Measurements from ENCODE around the gene MLYCD. TPM values are rescaled to one million over a fixed set of nuclear protein-coding genes. Genes with fewer than 3 reads are reported as not detected.

MLYCD gene
- total RNA-seq, 1 donor from 2014 or later: 7.4 TPM

DNA sequence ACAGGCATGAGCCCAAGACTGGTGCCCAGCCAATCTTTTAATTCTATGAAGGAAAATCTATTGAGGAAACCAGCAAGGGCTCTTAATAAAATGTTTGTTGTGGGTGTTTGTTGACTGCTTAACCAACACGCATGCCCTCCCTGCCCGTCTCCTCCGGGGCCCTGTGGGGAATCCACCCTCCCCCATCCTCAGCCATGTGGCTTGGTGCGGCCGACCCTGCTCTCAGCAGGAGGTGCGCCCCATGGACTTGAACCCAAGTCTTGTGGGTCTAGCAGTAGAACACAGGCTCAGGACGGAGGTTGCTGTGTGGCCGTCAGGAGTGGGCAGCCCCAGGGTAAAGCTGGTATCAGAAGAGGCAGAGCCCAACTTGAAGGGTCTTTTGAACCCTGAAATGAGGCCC is 45.1 kb upstream of the MLYCD start:
- no peaks in the 10 kb centered on the region for H3K36me3 Mint-ChIP-seq
- peaks cover 2% of the 10 kb centered on the region for H3K4me1 Mint-ChIP-seq
- no peaks in the 10 kb centered on the region for H3K9me3 Mint-ChIP-seq
- no peak overlapping the region for H3K27ac Mint-ChIP-seq
- DNase-seq (ENCODE audit: low spot score in 2 of 2, unreplicated experiment in 2 of 2): no peak
- peaks cover 2% of the 10 kb centered on the region for H3K27me3 Mint-ChIP-seq (ENCODE audit: low read depth)
- TF ChIP-seq, protein P1, sequence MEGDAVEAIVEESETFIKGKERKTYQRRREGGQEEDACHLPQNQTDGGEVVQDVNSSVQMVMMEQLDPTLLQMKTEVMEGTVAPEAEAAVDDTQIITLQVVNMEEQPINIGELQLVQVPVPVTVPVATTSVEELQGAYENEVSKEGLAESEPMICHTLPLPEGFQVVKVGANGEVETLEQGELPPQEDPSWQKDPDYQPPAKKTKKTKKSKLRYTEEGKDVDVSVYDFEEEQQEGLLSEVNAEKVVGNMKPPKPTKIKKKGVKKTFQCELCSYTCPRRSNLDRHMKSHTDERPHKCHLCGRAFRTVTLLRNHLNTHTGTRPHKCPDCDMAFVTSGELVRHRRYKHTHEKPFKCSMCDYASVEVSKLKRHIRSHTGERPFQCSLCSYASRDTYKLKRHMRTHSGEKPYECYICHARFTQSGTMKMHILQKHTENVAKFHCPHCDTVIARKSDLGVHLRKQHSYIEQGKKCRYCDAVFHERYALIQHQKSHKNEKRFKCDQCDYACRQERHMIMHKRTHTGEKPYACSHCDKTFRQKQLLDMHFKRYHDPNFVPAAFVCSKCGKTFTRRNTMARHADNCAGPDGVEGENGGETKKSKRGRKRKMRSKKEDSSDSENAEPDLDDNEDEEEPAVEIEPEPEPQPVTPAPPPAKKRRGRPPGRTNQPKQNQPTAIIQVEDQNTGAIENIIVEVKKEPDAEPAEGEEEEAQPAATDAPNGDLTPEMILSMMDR (IDR thresholded peaks at IDR 0.05; ENCODE audit: unreplicated experiment): no peak
- H3K4me3 Mint-ChIP-seq: no peak overlapping the region

DNA sequence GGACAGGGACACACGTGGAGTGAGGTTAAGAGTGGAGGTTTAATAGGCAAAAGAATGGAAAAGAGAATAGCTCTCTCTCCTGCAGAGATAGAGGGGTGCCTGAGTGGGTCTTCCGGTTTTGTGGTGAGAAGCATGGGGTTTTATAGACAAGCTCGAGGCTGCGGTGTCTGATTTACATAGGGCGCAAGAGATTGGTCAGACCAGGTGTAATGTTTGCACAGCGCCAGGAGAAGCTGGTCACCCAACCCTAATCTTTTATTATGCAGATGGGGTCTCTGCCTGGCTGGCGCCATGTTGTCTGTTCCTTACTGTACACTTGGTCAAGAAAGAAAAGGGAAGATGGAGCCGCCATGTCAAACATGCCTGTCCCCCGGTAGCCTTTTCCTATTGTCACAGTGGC is 44.5 kb upstream of the MLYCD start:
- Mint-ChIP-seq H3K4me1 (peaks cover 2% of the 10 kb centered on the region), H3K4me3 (no peak overlapping the region), H3K9me3 (no peaks in the 10 kb centered on the region), H3K27ac (no peak overlapping the region), H3K36me3 (no peaks in the 10 kb centered on the region), H3K27me3 (ENCODE audit: low read depth) (peaks cover 2% of the 10 kb centered on the region)
- TF ChIP-seq, protein P1 (IDR thresholded peaks at IDR 0.05; ENCODE audit: unreplicated experiment): no peak
- no peak for DNase-seq (ENCODE audit: low spot score in 2 of 2, unreplicated experiment in 2 of 2)

DNA sequence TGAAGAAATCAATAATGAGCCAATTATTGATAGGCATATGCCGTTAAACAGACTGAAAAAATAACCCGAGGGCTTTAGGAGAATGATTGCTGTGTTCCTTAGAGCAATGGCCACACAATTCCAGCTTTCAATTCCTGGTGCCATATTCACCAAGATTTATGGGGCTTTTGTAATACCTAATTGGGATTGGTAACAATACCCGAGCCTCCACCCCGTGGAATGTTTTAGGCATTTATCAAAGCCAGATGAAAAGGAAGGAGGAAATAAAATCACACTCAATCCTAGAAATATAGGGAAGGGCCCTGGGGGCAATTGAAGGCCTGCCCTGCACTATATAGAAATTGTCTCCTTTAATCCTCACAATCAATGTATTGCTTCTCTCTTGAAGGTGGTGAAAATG is 42.1 kb upstream of the MLYCD start:
- Mint-ChIP-seq H3K9me3 (no peaks in the 10 kb centered on the region), H3K4me1 (peaks cover 2% of the 10 kb centered on the region), H3K27me3 (ENCODE audit: low read depth) (peaks cover 2% of the 10 kb centered on the region), H3K4me3 (no peak overlapping the region), H3K36me3 (no peaks in the 10 kb centered on the region), H3K27ac (no peak overlapping the region)
- no peak for DNase-seq (ENCODE audit: low spot score in 2 of 2, unreplicated experiment in 2 of 2)
- TF ChIP-seq, protein P1 (IDR thresholded peaks at IDR 0.05; ENCODE audit: unreplicated experiment): no peak

DNA sequence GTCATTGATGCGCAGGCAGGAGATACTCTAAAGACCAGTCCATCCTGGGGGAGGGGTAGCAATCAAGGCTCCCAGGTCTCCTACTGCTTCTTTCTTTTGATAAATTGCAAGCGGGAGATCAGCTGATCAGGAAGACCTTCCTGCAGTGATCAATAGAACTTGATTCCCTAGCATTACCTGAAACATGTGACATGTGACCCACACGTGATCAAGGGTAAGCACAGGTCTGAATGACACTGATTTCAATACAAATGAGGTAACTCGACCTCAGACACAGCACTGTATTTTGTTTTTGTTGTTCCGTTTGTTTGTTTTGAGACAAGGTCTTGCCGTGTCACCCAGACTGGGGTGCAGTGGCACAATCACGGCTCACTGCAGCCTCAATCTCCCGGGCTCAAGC is 39.6 kb upstream of the MLYCD start:
- Mint-ChIP-seq H3K27me3 (ENCODE audit: low read depth) (peaks cover 2% of the 10 kb centered on the region), H3K9me3 (no peaks in the 10 kb centered on the region), H3K4me3 (no peak overlapping the region)

DNA sequence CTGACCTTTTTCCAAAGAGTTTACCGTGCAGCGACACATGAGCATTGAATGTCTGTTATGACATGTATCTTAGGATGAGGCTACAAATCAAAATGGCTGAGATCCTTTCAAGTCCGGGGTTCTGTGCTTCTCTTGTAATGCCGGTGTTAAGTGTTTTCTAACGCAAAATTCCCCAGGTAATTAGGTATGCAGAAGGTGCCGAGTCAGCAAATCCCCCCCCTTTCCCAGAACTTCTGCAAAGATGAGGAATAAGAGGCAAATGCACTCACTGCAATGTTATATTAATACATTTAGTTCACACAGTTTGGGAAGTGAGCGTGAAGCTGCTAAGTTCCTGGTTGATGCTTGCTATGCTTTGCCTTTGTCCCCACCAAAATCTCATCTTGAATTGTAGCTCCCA is 36.3 kb upstream of the MLYCD start:
- no peaks in the 10 kb centered on the region for H3K4me1 Mint-ChIP-seq
- H3K27ac Mint-ChIP-seq: no peak overlapping the region
- TF ChIP-seq, protein P1 (IDR thresholded peaks at IDR 0.05; ENCODE audit: unreplicated experiment): no peak
- no peaks in the 10 kb centered on the region for H3K36me3 Mint-ChIP-seq
- peaks cover 18% of the 10 kb centered on the region for H3K27me3 Mint-ChIP-seq (ENCODE audit: low read depth)
- H3K9me3 Mint-ChIP-seq: peaks cover 14% of the 10 kb centered on the region
- no peak for DNase-seq (ENCODE audit: low spot score in 2 of 2, unreplicated experiment in 2 of 2)
- no peak overlapping the region for H3K4me3 Mint-ChIP-seq

More for the DNA sequence above, 39.6 kb upstream of the MLYCD start:
- TF ChIP-seq, protein P1 (IDR thresholded peaks at IDR 0.05; ENCODE audit: unreplicated experiment): no peak
- Mint-ChIP-seq H3K27ac (no peak overlapping the region), H3K36me3 (no peaks in the 10 kb centered on the region), H3K4me1 (peaks cover 2% of the 10 kb centered on the region)
- no peak for DNase-seq (ENCODE audit: low spot score in 2 of 2, unreplicated experiment in 2 of 2)

DNA sequence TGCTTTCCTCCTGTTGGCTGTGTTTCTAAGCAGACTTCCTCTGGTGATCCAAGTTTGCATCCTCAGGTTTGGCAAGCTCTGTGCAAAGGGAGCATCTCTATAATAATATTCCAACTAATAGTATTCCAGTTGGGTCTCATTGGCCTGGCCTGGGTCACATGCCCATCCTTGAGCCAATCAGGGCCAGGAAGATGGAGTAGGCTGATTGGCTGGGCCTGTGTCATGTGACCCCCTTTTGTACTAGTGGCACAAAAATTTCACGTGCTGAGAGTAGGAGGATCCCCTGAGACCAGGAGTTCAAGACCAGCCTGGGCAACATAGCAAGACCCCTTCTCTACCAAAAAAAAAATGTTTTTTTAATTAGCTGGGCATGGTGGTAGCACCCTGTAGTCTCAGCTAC is 35.2 kb upstream of the MLYCD start:
- Mint-ChIP-seq H3K4me1 (no peaks in the 10 kb centered on the region), H3K36me3 (no peaks in the 10 kb centered on the region), H3K27me3 (ENCODE audit: low read depth) (peaks cover 20% of the 10 kb centered on the region), H3K27ac (no peak overlapping the region), H3K9me3 (peaks cover 14% of the 10 kb centered on the region), H3K4me3 (no peak overlapping the region)
- TF ChIP-seq, protein P1 (IDR thresholded peaks at IDR 0.05; ENCODE audit: unreplicated experiment): no peak
- no peak for DNase-seq (ENCODE audit: low spot score in 2 of 2, unreplicated experiment in 2 of 2)

Data from mesothelial cell of epicardium (in vitro differentiated cells).